GM10266 (cell line): ENCODE measurements around the gene TCHHL1.

ENCODE experiments used
- DNase-seq: peaks from one replicate; pipeline ENCODE4 v3.0.0; 2012; ENCODE audit errors: extremely low spot score
- CTCF ChIP-seq: IDR thresholded peaks from 2 replicates; pipeline ENCODE4 v1.5.1; 2012; ENCODE audit warnings: mild to moderate bottlenecking, low read depth; ENCODE audit not compliant: control insufficient read depth, insufficient read depth; ENCODE audit errors: missing control alignments

Gene TCHHL1

GRCh38 chr1:152089014-152089674 lies at the start of gene TCHHL1:
Gene TCHHL1 (minus strand): TSS chr1:152089064. CDS start chr1:152088143, 921 bp downstream.
- no peak for TF ChIP-seq CTCF
- DNase-seq: no peak

GRCh38 chr1:152137215-152137614 lies 48.4 kb upstream of the TCHHL1 start:
- no peak for DNase-seq
- TF ChIP-seq CTCF: no peak

GRCh38 chr1:152130186-152130585 lies 41.3 kb upstream of the TCHHL1 start:
- no peak for DNase-seq
- TF ChIP-seq CTCF: no peak

- no peak for DNase-seq
- TF ChIP-seq CTCF: no peak
Observed at GRCh38 chr1:152127673-152128072, 38.8 kb upstream of the TCHHL1 start.

- DNase-seq: no peak
- no peak for TF ChIP-seq CTCF
Observed at GRCh38 chr1:152125834-152126443, 37.1 kb upstream of the TCHHL1 start.

- no peak for TF ChIP-seq CTCF
- no peak for DNase-seq
Observed at GRCh38 chr1:152118915-152119314, 30.1 kb upstream of the TCHHL1 start.

- no peak for TF ChIP-seq CTCF
- DNase-seq: no peak
Observed at GRCh38 chr1:152115344-152115743, 26.5 kb upstream of the TCHHL1 start, which contains the start of gene TCHH. Gene TCHH (minus strand): TSS chr1:152115444. CDS start chr1:152114080, 1,364 bp downstream.
